ENCODE measurements around the gene FLT3LG. TPM values are rescaled to one million over a fixed set of nuclear protein-coding genes. Genes with fewer than 3 reads are reported as not detected.

Gene FLT3LG
- total and polyA plus RNA-seq, 9 of the 15 experiments (the other 6 are each of a cell fraction or from before 2014, with no cell fraction given): 0.31 to 6.4 (median 1.1) TPM

DNA sequence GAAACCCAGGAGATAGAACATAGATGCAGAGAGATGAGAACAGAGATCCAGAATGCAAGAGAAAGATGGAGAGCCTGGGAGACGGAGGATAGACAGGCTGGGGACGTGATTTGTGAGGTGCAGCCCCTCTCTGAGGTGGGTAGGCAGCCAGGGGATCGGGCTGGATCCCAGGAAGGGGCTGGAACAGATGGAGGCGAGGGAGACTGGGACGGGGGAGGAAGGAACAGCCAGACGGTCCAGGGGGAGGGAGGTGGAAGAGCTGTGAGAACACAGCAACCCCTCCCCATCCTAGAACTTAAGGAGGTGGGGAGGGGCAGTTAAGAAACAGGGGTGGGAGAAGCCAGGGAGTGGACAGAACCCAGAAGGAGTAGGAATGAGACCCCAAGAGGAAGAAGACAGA lies 35.8 kb upstream of the FLT3LG start:
- Histone ChIP-seq H3K9me3 (replicated peaks; ENCODE audit: control insufficient read depth, insufficient read depth, low read depth, low read length) (no peaks in the 10 kb centered on the region), H2AFZ (ENCODE audit: low read depth, low read length) (no peak overlapping the region), H4K20me1 (replicated peaks; ENCODE audit: control insufficient read depth, insufficient read depth, low read length) (no peaks in the 10 kb centered on the region), H3K9ac (ENCODE audit: insufficient read depth in 1 of 2, low read depth in 2 of 2, low read length in 2 of 2) (no peak overlapping the region), H3K4me3 (no peak overlapping the region), H3K79me2 (ENCODE audit: control insufficient read depth, insufficient read depth, low read length) (no peaks in the 10 kb centered on the region), H3K9me1 (ENCODE audit: control insufficient read depth, insufficient read depth, low read length) (no peaks in the 10 kb centered on the region), H3K4me1 (replicated peaks in 1 of 2; ENCODE audit: control insufficient read depth in 2 of 2, insufficient read depth in 2 of 2, low read length in 2 of 2) (peaks cover 37 to 58% of the 10 kb centered on the region in 2 experiments), H3K27ac (ENCODE audit: extremely low read depth, low read depth, low read length) (no peak overlapping the region), H3K27me3 (ENCODE audit: control insufficient read depth in 2 of 2, insufficient read depth in 2 of 2, low read length in 2 of 2) (peaks cover 7 to 19% of the 10 kb centered on the region in 2 experiments; a peak in 4 of 5 replicates), H3K4me2 (ENCODE audit: insufficient read depth, low read length) (no peak overlapping the region), H3K36me3 (ENCODE audit: control insufficient read depth, insufficient read depth, low read length) (no peaks in the 10 kb centered on the region)
- no TSS peak for BruUV-seq (replicated peaks)
- FAIRE-seq (no peak), ATAC-seq (no peak), DNase-seq (ENCODE audit: extremely low read depth in 1 of 4, low spot score in 3 of 4) (no peak)
- in situ Hi-C loops (cut with MboI): loop anchor here (5.0 kb wide), 1 partner anchor 46 kb away; no protein-coding TSS in a partner anchor
- TF ChIP-seq, protein P1, sequence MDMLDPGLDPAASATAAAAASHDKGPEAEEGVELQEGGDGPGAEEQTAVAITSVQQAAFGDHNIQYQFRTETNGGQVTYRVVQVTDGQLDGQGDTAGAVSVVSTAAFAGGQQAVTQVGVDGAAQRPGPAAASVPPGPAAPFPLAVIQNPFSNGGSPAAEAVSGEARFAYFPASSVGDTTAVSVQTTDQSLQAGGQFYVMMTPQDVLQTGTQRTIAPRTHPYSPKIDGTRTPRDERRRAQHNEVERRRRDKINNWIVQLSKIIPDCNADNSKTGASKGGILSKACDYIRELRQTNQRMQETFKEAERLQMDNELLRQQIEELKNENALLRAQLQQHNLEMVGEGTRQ (CRISPR knock-in tag; IDR thresholded peaks at IDR 0.05): no peak
- peak; percentile 15; the same call in 1 of the 2 replicates for TF ChIP-seq JUND (IDR thresholded peaks at IDR 0.05; ENCODE audit: borderline replicate concordance, low read depth, low read length)
- TF ChIP-seq JUND (tag; IDR thresholded peaks at IDR 0.05; ENCODE audit: borderline replicate concordance, low read depth, low read length): no peak
- POLR2A ChIA-PET: no interaction called here
- intact Hi-C loops (cut with micrococcal nuclease): no loop called here
- 3% methylated on average over 5 of the region's 6 CpGs for WGBS (ENCODE audit: insufficient coverage, low coverage, missing lambda C conversion rate)
- CTCF ChIA-PET (ENCODE audit: low intra/inter-chr PET ratio): no interaction called here

DNA sequence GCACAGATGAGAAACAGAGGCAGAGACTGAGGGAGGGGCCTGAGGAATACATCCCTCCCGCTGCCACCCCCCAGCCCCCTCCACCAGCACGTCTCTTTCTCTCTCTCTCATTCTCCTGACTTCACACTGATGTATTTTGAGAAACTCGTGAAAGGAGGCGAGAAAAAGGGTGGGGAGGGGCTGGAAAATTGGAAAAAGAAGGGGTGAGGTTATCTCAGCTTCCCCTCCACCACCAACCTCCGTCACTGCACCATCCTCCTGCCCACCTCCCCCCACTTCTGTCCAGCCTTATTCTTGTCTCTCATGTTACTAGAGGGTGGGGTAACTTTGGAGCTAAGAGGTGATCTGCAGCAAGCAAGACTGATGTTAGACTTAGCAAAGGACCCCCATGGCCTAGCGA lies 34.2 kb upstream of the FLT3LG start:
- Histone ChIP-seq H3K27ac (ENCODE audit: extremely low read depth, low read depth, low read length) (no peak overlapping the region), H3K79me2 (ENCODE audit: control insufficient read depth, insufficient read depth, low read length) (no peaks in the 10 kb centered on the region), H2AFZ (ENCODE audit: low read depth, low read length) (no peak overlapping the region), H3K4me2 (ENCODE audit: insufficient read depth, low read length) (0 out of 2 replicates have a peak overlapping the region, but pooled peaks have one; percentile 3), H3K27me3 (ENCODE audit: control insufficient read depth in 2 of 2, insufficient read depth in 2 of 2, low read length in 2 of 2) (peaks cover 7 to 19% of the 10 kb centered on the region in 2 experiments; a peak in 4 of 5 replicates), H3K36me3 (ENCODE audit: control insufficient read depth, insufficient read depth, low read length) (no peaks in the 10 kb centered on the region), H3K4me1 (replicated peaks in 1 of 2; ENCODE audit: control insufficient read depth in 2 of 2, insufficient read depth in 2 of 2, low read length in 2 of 2) (peaks cover 37 to 54% of the 10 kb centered on the region in 2 experiments), H4K20me1 (replicated peaks; ENCODE audit: control insufficient read depth, insufficient read depth, low read length) (no peaks in the 10 kb centered on the region), H3K9me3 (replicated peaks; ENCODE audit: control insufficient read depth, insufficient read depth, low read depth, low read length) (no peaks in the 10 kb centered on the region), H3K4me3 (no peak overlapping the region), H3K9ac (ENCODE audit: insufficient read depth in 1 of 2, low read depth in 2 of 2, low read length in 2 of 2) (peak overlapping the region in 1 of 2 experiments; percentile 22; a peak in 1 of 4 replicates), H3K9me1 (ENCODE audit: control insufficient read depth, insufficient read depth, low read length) (no peaks in the 10 kb centered on the region)
- POLR2A ChIA-PET: interaction anchor here (0.6 to 3.7 kb wide), 3 partner anchors 9 to 216 kb away, joined by 3 to 14 read pairs (median 3); no protein-coding TSS in a partner anchor
- no TSS peak for BruUV-seq (replicated peaks)
- FAIRE-seq (no peak), DNase-seq (ENCODE audit: extremely low read depth in 1 of 4, low spot score in 3 of 4) (no peak), ATAC-seq (no peak)
- WGBS (ENCODE audit: insufficient coverage, low coverage, missing lambda C conversion rate): 9% methylated on average over 4 of the region's 6 CpGs
- CTCF ChIA-PET (ENCODE audit: low intra/inter-chr PET ratio): no interaction called here
- intact Hi-C loops (cut with micrococcal nuclease): loop anchor here (5.0 to 10.0 kb wide), 2 partner anchors 175 to 288 kb away; no protein-coding TSS in a partner anchor
- in situ Hi-C loops (cut with MboI): loop anchor here (5.0 kb wide), 1 partner anchor 48 kb away; no protein-coding TSS in a partner anchor
- no peak for TF ChIP-seq KLF10 (CRISPR knock-in tag; IDR thresholded peaks at IDR 0.05)
- TF ChIP-seq PCBP2 (IDR thresholded peaks at IDR 0.05; ENCODE audit: low read depth, low read length, poor library complexity, severe bottlenecking): no peak
- TF ChIP-seq, protein P2, sequence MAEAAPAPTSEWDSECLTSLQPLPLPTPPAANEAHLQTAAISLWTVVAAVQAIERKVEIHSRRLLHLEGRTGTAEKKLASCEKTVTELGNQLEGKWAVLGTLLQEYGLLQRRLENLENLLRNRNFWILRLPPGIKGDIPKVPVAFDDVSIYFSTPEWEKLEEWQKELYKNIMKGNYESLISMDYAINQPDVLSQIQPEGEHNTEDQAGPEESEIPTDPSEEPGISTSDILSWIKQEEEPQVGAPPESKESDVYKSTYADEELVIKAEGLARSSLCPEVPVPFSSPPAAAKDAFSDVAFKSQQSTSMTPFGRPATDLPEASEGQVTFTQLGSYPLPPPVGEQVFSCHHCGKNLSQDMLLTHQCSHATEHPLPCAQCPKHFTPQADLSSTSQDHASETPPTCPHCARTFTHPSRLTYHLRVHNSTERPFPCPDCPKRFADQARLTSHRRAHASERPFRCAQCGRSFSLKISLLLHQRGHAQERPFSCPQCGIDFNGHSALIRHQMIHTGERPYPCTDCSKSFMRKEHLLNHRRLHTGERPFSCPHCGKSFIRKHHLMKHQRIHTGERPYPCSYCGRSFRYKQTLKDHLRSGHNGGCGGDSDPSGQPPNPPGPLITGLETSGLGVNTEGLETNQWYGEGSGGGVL (CRISPR knock-in tag; IDR thresholded peaks at IDR 0.05): no peak
- no peak for TF ChIP-seq TGIF2 (CRISPR knock-in tag; IDR thresholded peaks at IDR 0.05)
- TF ChIP-seq, protein P3, sequence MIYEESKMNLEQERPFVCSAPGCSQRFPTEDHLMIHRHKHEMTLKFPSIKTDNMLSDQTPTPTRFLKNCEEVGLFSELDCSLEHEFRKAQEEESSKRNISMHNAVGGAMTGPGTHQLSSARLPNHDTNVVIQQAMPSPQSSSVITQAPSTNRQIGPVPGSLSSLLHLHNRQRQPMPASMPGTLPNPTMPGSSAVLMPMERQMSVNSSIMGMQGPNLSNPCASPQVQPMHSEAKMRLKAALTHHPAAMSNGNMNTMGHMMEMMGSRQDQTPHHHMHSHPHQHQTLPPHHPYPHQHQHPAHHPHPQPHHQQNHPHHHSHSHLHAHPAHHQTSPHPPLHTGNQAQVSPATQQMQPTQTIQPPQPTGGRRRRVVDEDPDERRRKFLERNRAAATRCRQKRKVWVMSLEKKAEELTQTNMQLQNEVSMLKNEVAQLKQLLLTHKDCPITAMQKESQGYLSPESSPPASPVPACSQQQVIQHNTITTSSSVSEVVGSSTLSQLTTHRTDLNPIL (CRISPR knock-in tag; IDR thresholded peaks at IDR 0.05): no peak
- no peak for TF ChIP-seq GATAD2A (IDR thresholded peaks at IDR 0.05)
- TF ChIP-seq RB1 (IDR thresholded peaks at IDR 0.05; ENCODE audit: low read depth): no peak
